Measurements from ENCODE around the gene RAD51B.
"Not testable (repeated sequence)": the region's sequence is repeated elsewhere in the genome, so short reads cannot be mapped to it uniquely, and the experiment has no call there.

RAD51B gene

DNA sequence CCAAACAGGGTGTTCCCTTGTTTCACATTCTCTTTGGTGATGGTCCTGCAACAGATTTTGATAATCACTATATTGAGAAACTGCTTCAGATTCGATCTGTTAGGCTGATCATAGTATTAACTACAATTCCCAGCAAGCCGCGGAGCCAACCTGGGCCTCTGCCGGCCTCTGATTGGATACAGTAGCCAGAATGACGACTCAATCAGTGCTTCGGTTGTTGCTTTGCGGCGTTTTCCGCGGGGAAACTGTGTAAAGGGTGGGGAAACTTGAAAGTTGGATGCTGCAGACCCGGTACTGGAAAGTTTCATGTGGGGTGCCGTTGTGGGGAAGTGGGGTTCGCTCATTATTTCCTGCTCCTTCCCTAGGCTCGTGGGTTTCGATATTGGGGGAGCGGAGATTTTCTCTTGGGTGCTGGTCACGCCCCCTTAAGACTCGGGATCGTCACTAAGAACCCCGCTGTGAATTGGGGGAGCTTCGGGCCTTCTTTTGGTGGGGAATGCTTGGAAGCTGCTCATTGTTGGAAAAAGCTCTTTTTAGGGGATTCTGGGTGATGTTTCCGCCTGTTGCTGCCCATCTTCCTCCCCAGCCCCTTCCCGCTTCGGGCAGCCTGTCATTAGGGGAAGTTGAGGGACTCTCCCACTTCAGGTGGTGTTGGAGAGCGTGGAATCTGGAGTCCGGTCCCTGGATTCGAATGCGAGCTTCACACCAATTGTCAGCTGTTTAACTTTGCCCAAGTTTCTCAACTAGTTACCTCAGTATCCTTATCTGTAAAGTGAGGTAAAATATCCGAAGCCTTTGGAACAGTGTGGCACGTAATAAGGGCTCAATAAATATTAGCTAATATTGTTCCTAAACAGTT, at the start of gene RAD51B:
RAD51B (plus strand) TSS at position 217 of the 859 bp plus-strand sequence.
- peak; percentile 87 for DNase-seq

GRCh38 chr14:67773844-67774377, 45.7 kb upstream of the RAD51B start:
- no peak for DNase-seq

- DNase-seq, result no peak
These were observed 42.8 kb upstream of the RAD51B start for GRCh38 chr14:67776653-67777322.

DNA sequence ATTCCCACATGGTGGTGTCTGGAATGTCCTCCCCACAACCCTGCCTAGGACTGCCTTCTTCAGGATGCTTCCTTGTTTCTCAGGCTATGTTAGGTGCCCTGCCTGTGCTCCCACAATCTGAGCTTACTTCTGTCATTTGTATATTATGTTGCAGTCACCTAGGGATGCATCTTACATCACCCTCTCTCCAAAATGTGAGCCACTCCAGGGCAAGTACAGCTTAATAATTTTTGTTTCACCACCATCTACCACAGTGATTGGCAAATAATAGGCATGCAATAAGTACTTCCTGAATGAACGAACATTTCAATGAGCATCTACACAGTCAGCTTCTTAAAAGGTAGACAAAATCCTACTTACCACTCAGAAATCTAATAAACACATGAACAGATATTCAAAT, 40.8 kb upstream of the RAD51B start:
- DNase-seq, result no peak

GRCh38 chr14:67782090-67782489, 37.5 kb upstream of the RAD51B start:
- DNase-seq, result no peak

GRCh38 chr14:67784244-67784823, 35.2 kb upstream of the RAD51B start:
- DNase-seq, result no peak

DNA sequence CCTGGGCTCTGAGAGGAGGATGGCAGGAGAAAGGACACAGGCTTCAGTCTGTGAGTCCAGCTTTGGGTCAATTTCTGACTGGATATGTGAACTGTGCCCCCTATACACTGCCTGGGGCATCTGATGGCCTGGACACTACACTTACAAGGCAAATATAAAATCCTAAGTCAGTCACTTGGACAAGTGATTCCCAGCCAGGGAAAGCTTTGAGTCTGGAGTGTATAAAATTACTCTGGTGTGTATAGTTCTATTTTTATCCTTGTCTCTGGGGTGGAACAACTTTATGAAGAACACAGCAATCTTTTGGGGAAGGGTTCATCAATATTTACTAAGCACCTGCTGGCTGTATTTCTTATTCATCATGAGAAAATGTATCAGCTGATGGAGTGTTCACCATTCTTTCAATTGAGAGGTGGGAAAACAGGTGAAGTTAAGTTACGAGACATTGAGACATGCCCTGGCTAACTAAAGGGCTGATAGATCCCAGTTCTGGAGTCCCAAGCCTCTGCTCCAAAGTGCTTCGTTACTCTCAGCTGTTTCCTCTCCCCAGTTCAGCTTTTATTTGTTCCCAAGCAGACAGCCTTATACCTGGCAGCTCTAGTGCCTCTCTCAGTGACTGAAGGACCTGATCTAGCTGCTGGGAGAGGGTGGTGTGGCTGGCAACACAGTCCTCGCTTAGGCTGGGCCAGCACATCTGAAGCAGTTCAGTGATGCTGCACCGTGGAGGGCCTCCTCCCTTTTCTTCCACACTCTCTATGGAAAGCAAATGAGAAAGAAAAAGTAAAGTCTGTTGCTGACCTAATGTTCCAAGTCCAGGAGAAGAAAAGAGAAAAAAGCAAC, 34.1 kb upstream of the RAD51B start:
- no peak for DNase-seq

DNA sequence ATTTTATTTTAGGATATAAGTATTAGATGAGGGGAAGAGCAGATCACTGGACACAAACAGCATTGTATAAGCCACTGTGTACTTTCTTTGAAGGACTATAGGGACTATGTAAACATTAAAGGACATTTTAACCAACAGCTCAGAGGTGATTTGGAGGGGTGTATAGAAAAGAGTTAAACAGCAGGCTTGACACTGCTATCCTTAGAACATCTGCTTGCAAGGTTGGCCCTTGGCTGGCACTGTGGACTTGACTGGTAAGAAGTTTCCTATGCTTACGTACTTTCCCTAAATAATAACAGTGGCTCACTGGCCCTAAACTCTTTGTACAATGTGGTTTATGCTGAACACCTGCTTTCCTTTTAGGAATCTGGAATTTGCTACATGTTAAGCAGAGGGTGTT, 31.9 kb upstream of the RAD51B start:
- no peak for DNase-seq

DNA sequence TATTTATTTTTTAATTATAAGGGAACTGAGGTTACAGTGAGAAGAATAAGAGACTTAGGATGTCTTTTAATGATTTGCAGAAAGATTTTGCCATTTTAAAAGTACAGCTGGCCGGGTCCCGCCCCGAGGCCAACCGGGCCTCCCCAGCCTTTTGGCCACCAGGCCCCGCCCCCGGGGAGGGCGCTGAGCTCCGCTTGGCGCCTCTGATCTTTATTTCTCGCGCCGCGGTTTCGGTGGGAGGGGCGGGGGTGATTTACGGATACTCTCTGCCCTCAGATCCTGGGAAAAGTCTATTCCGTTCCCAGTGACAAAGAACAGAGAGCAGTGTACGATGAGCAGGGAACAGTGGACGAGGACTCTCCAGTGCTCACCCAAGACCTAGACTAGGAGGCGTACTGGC, 20.8 kb upstream of the RAD51B start:
- DNase-seq, result no peak

GRCh38 chr14:67800743-67801142, 18.8 kb upstream of the RAD51B start:
- no peak for DNase-seq

GRCh38 chr14:67806246-67806645, 13.3 kb upstream of the RAD51B start:
- no peak for DNase-seq

DNA sequence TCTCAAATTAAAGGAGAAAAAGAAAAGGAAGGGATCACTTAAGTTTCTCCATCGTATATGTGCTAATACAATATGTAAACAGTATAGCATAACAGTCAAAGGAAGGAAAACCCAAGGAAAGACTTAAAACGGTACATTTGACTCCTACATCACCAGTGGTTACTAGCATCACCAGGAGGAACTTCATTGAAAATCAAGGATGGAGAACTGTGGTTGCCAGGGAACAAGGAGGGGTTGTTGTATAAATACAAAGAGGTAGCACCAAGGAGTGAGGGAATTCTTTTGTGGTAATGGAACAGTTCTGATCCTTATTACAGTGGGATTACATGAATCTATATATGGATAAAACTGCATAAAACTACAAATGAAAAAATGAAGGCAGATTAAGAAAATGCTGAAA, 4.8 kb upstream of the RAD51B start:
- DNase-seq, result no peak

DNA sequence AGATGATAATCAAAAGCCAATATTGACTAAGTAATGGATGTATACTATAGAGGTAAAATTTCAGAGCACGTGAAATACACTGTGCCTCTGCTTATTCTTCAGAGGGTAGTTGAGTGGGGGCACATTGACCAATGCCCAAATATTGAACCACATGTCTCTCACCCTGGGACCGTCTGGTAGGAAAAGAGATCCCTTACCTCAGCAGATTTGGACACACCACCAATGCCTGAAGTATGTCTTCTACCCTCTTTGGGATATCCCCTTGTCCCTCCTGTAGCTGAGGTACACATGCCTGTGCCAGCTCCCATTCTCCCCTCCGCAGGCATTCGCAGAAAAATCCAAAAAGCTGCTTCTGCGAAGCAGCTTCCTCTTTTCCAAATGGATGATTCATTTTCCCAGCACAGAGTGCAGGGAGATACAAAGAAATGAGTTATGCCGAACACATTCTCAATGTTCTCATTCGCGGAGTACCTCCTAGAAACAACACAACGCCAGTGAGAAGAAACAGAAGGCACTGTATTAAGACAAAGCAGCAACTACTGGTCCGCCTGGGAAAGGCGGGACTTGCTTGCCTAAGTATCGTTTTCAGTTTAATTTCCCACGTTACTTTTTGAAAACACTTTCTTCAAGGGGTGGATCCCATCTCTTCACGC, 3.9 kb upstream of the RAD51B start:
- no peak for DNase-seq

- DNase-seq, result peak; percentile 99
These were observed 3.1 kb upstream of the RAD51B start, which contains the start of gene ZFYVE26 for GRCh38 chr14:67816326-67817002. ZFYVE26 (minus strand) TSS chr14:67816590; CDS start chr14:67815963, 627 bp downstream.

DNA sequence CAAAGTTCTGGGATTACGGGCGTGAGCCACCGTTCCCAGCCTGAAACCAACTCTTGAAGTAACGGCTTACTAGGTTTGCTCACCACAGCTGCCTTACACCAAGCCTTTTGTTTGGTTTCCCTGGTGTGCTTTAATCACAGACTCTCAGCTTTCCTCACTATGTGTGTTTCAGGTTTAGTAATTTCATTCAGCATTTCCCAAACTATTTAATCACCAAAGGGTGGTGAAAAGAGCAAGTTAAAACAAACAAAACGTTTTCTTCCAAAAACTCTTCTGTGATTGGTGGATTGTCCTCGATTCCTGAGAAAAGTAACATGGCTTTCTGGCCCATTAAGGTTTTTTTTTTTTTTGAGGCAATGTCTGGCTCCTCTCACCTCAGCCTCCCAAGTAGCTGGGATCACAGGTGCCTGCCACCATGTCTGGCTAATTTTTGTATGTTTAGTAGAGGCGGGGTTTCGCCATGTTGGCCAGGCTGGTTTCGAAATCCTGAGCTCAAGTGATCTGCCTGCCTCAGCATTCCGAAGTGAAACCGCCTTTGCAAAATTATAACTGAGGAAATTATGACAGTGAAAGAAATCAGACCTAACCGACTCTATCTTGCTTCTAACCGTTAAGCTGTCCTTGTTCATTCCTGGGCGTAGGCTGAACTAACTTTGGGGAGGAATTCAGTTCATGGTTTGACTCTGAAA, 1.7 kb upstream of the RAD51B start:
- DNase-seq, result no peak

- not testable (repeated sequence) for DNase-seq
These were observed 1.1 kb upstream of the RAD51B start for GRCh38 chr14:67818476-67818875.

DNA sequence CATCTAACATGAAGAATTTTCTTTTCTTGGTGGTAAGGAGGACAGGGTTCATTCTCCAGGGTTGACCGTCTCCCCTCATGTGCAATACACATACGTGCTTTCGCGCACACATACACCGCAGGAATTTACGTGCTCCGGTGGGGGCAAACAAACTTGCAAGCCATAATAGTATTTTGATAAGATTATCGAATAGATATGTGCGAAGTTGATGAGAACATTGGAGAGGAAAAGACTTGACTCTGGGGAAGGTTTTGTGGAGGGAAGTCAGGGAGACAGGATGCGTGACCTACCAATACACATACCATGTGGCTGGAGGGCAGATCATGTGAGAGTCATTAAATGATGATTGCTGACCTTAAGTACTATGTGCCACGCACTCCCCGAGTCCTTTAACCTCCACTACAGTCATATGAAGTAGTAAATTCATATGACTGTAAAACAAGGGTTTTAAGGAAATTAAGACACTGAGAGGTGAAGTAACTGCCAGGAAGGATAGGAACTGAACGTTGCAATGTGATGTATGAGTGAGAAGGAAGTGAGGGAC, 921 bp downstream of the RAD51B start:
- DNase-seq, result no peak

DNA sequence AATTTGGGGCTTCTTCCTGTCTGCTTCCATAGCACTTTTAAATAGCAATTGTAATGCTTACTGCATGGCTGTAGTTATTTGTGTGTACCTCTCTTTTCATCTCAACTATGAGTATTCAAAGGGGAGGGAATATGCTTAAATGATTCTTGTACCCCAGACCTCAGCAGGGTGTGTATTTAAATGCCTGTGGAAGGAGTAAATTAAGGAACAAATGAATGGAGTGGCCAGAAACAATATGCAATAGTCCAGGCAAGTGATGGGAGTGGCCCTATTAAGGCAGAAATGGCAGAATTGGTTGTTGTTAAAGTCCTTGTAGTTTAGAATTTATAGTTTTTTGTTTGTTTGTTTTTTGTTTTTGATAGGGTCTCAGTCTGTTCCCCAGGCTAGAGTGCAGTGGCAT, 1.5 kb downstream of the RAD51B start:
- DNase-seq, result no peak

- no peak for DNase-seq
These were observed 11.5 kb downstream of the RAD51B start for GRCh38 chr14:67831113-67831512.

DNA sequence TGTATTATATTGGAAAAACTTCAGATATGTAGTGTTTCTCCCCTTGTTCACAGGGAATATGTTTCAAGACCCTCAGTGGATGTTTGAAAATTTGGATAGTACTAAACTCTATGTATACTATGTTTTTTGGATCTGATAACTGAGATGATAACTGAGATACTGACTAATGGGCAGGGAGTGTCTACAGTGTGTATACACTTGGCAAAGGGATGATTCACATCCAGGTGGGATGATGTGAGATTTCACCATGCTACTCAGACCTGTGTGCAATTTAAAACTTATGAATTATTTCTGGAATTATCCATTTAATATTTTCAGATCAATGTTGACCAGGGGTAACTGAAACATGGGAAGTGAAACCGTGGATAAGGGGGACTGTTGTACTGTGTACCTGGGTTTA, 13.8 kb downstream of the RAD51B start:
- no peak for DNase-seq

DNA sequence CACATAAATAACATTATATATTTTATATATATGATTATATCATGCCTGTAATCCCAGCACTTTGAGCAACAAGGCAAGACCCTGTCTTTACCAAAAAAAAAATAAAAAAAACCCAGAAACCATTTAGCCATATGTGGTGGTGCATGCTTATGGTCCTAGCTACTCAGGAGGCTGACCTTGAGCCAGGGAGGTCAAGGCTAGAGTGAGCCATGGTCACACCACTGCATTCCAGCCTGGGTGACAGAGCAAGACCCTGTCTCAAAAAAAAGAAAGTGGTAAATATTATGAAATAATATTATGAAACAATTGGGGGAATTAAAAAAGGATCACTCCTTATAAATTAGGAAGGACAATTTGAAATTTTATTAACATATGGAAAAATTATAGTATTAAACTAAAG, 16.0 kb downstream of the RAD51B start:
- no peak for DNase-seq

Measured in NCI-H2107 (cell line).